Activated CD4-positive, alpha-beta T cell treated with anti-CD3 and anti-CD28 coated beads, Interleukin-2, Interleukin-6, amounts not matched to agents 100 ng/mL and 50 ng/mL, durations not matched to agents 16 hours and 8 hours (primary cell): ENCODE data around the gene FGF6.

ENCODE experiments used
- DNase-seq: peaks from one replicate; pipeline ENCODE4 v3.0.0-alpha.2; 2020

The FGF6 gene

GRCh38 chr12:4446335-4446734 lies 720 bp upstream of the FGF6 start:
- no peak for DNase-seq

GRCh38 chr12:4444031-4444430 lies 1.6 kb downstream of the FGF6 start:
- DNase-seq = no peak

GRCh38 chr12:4443616-4444015 lies 2.0 kb downstream of the FGF6 start:
- no peak for DNase-seq

- DNase-seq = no peak
Measured at GRCh38 chr12:4441355-4442335, 4.0 kb downstream of the FGF6 start.

GRCh38 chr12:4440187-4440941 lies 5.3 kb downstream of the FGF6 start:
- DNase-seq = no peak

GRCh38 chr12:4439736-4440135 lies 5.9 kb downstream of the FGF6 start:
- no peak for DNase-seq

- no peak for DNase-seq
Measured at GRCh38 chr12:4438834-4439596, 6.6 kb downstream of the FGF6 start.

GRCh38 chr12:4435537-4435936 lies 10.1 kb downstream of the FGF6 start:
- DNase-seq = no peak

GRCh38 chr12:4434706-4435425 lies 10.7 kb downstream of the FGF6 start:
- no peak for DNase-seq

- no peak for DNase-seq
Measured at GRCh38 chr12:4434301-4434700, 11.3 kb downstream of the FGF6 start.

- no peak for DNase-seq
Measured at GRCh38 chr12:4433745-4434058, 11.9 kb downstream of the FGF6 start.

GRCh38 chr12:4432878-4433744 lies 12.5 kb downstream of the FGF6 start:
- no peak for DNase-seq

- no peak for DNase-seq
Measured at GRCh38 chr12:4431866-4432265, 13.7 kb downstream of the FGF6 start.

GRCh38 chr12:4431436-4431835 lies 14.2 kb downstream of the FGF6 start:
- DNase-seq = no peak

- DNase-seq = no peak
Measured at GRCh38 chr12:4424422-4424821, 21.2 kb downstream of the FGF6 start.

- DNase-seq = no peak
Measured at GRCh38 chr12:4423528-4424195, 22.0 kb downstream of the FGF6 start.

- DNase-seq = no peak
Measured at GRCh38 chr12:4422985-4423384, 22.6 kb downstream of the FGF6 start.

GRCh38 chr12:4421590-4422031 lies 24.0 kb downstream of the FGF6 start:
- DNase-seq = peak; percentile 64

- DNase-seq = no peak
Measured at GRCh38 chr12:4420138-4420670, 25.4 kb downstream of the FGF6 start.

GRCh38 chr12:4418913-4419312 lies 26.7 kb downstream of the FGF6 start:
- DNase-seq = no peak

- DNase-seq = no peak
Measured at GRCh38 chr12:4417936-4418335, 27.7 kb downstream of the FGF6 start.
